GM19043 (cell line): Measurements from ENCODE around the gene DYNLT4.
"Not testable (repeated sequence)": the region's sequence is repeated elsewhere in the genome, so short reads cannot be mapped to it uniquely, and the experiment has no call there.

ENCODE experiments used
- ATAC-seq: cut with Tn5 transposase; IDR thresholded peaks from one replicate; pipeline ENCODE4 v1.9.1; 2021; ENCODE audit warnings: low read depth; ENCODE audit not compliant: unreplicated experiment

Gene DYNLT4

DNA sequence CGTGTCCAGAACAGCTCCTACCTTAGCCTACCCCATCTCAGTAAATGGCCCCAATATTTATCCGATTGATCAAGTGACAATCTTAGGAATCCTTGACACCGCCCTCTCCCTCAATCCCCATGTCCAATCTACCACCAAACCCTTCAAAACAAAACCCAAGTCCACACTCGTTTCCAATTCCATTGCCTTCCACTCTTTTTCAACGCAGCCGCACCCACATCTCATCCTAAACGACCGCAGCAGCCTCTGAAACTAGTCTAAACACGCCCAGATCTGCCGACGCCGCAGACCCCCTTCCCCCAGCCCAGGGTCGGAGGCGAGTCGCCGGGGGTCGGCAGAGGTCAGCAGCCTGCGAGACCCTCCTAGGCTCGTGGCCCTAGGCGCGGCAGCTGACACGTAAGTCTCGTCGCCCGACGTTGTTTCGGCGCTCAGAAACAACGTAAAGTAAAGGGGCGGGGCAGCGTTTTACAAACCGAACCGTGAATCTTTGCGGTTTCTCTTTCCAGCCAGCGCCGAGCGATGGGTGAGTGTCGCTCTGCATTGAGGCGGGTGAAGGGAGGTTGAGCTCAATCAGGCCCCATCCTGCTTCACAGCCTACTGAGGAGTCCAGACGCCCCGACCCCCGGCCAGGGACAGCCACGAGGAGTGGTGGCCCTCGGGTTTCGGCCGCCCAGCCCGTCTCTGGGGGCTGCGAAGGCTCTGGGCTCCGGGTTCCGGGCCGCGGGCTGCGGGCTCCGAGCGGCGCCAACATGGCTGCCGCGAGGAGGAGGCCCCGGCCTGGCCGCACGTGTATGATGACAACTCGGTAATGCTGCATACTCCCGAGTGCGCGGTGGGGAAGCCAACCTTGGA is 31.8 kb downstream of the DYNLT4 start, which contains the start of gene RPS8:
RPS8 (plus strand) TSS at position 463 of the 852 bp plus-strand sequence; CDS start at position 520, 57 bp downstream.
- ATAC-seq, result peak; percentile 80

DNA sequence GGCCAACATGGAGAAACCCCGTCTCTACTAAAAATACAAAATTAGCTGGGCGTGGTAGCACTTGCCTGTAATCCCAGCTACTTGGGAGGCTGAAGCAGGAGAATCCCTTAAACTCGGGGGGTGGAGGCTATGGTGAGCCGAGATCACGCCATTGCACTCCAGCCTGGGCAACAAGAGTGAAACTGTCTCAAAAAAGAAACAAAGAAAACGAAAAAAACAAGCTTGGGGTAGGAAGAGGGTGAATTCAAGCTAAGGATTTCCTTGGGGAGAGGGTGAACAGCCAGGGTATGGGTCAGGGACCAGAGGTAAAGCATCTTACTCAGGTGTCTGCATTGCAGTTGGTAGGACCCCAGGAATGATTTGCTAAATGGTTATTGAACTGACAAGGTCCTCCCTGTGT is 40.7 kb downstream of the DYNLT4 start:
- ATAC-seq, result not testable (repeated sequence)

DNA sequence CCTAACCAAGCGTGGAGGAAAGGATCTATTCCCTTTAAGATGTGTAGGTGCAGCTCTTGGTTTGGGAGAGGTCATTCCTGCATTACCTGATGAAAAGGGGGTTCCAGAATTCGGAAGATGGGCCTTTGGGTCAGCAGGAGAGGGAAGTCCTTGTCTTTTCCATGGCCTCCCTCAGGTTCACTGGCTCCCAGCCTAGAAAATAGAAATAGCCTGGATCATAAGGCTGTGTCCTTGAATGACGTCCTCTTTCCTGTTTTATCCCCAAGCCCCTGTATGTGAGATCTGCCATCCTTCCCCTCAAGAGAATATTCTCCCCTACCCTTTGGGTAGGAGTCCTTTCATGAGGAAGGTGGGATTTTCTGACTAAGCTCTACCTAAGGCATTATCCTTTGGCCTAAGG is 46.3 kb downstream of the DYNLT4 start:
- ATAC-seq, result no peak

DNA sequence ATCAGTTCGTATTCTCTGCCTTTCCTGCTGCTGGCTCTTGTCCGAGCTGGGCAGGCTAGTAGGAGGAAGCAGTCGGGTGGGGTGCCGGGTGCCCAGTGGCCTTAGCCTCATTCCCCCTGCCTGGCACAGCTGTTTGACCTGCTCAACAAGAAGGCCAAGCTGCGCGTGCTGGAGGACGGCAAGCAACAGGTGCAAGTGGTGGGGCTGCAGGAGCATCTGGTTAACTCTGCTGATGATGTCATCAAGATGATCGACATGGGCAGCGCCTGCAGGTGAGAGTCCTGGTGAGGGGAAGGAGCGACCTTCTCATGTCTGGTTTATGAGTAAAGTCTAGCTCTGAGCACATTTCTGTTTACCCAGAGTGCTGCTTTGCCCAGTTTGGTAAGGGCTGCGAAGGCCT is 48.1 kb downstream of the DYNLT4 start:
- no peak for ATAC-seq

DNA sequence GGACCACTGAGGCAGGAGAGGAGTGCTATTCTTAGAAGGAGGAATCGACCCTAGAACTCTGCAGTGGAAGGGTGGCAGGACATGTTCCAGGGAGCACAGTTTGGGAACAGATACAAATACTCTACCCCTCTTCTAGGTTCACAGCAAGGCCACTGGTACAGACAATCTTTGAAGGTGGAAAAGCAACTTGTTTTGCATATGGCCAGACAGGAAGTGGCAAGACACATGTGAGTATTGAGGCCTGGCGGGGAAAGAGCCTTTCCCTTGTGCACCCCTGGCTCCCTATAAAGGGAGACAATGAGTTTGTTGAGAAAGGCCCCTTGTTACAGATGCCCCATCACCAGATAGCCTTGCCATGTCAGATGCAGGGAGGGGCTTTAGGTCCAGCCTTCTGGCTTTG is 49.7 kb downstream of the DYNLT4 start:
- no peak for ATAC-seq
